Gastroesophageal sphincter (tissue), 3 donors: ENCODE results near the gene AMZ2.

Source experiments
- POLR2A ChIP-seq, 2 donors: fragments of 450-650 bp; IDR thresholded peaks; one replicate each; pipeline ENCODE4 v1.6.1; 2017; ENCODE audit warnings: antibody characterized with exemption in 2 of 2, mild to moderate bottlenecking in 2 of 2, moderate library complexity in 1 of 2
- TF ChIP-seq, protein P1 (sequence below), 4 experiments: fragments of 200-600 bp in 2 of 4; fragments of 450-650 bp in 2 of 4; sonication (generic) in 1 of 4; IDR thresholded peaks; one replicate each; pipeline ENCODE4 v1.5.1; 2017 to 2019; ENCODE audit warnings: antibody characterized with exemption in 4 of 4, mild to moderate bottlenecking in 2 of 4, moderate library complexity in 2 of 4

DNA sequence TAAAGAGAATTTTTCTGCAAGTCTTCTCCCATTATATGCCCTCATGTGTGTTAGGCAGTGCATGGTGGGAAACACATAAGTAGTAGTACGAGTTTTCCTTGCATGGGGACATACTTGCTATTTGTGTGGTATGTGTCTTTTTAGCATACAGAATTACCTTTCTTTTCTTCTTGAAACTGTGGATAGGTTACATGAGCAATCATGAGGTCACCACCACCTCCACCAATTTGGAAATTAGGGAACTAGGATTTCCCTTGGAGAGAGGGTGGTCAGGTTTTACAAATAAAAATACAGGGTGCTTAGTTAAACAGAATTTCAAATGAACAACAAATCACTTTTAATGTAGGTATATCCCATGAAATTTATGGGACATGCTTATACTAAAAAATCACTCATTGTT lies 16.3 kb upstream of the AMZ2 start:
- TF ChIP-seq POLR2A (IDR thresholded peaks at IDR 0.05) = no peak
- TF ChIP-seq, protein P1, sequence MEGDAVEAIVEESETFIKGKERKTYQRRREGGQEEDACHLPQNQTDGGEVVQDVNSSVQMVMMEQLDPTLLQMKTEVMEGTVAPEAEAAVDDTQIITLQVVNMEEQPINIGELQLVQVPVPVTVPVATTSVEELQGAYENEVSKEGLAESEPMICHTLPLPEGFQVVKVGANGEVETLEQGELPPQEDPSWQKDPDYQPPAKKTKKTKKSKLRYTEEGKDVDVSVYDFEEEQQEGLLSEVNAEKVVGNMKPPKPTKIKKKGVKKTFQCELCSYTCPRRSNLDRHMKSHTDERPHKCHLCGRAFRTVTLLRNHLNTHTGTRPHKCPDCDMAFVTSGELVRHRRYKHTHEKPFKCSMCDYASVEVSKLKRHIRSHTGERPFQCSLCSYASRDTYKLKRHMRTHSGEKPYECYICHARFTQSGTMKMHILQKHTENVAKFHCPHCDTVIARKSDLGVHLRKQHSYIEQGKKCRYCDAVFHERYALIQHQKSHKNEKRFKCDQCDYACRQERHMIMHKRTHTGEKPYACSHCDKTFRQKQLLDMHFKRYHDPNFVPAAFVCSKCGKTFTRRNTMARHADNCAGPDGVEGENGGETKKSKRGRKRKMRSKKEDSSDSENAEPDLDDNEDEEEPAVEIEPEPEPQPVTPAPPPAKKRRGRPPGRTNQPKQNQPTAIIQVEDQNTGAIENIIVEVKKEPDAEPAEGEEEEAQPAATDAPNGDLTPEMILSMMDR (IDR thresholded peaks at IDR 0.05) = no peak
